ENCODE measurements around the gene COQ9.
"Not testable (repeated sequence)": the region's sequence is repeated elsewhere in the genome, so short reads cannot be mapped to it uniquely, and the experiment has no call there.

The COQ9 gene

GRCh38 chr16:57427307-57427706 lies 20.0 kb upstream of the COQ9 start:
- no peak for FAIRE-seq

DNA sequence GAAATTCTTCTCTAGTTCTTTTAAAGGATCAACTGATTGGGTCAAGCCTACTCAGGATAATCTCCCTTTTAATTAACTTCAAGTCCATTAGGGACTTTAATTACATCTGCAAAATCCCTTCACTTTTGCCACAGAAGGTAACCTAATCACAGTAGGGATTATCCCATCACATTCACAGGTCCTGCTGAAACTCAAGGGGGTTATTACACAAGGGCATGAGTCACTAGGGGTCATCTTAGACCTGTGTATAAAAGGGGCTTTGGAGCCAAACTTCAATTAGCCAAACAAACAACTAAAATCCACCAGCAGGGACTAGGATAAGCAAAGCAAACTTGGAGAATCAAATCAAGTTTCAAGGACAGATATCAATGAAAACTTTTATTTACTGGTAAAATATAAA lies 19.5 kb upstream of the COQ9 start:
- FAIRE-seq: no peak

GRCh38 chr16:57430955-57431354 lies 16.3 kb upstream of the COQ9 start:
- no peak for FAIRE-seq

DNA sequence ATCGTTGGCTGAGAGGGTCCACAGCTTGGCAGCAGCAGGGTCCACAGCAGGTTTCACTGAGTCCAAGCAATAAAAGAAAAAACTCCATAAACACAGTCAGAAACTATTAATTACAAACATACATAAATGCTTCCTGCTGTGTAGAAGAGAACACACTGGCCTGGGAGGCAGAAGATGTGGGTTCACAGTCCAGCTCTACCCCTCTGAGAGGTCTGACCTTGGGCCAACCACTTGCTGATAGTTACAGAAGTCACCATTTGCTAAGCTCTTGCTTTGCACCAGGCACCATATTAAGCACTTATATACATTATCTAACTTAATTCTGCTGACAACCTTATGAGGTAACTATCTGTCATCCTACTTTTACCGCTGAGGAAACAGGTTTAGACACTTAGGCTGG lies 14.8 kb upstream of the COQ9 start:
- FAIRE-seq: no peak

GRCh38 chr16:57432989-57433388 lies 14.3 kb upstream of the COQ9 start:
- no peak for FAIRE-seq

GRCh38 chr16:57434003-57434402 lies 13.3 kb upstream of the COQ9 start:
- no peak for FAIRE-seq

DNA sequence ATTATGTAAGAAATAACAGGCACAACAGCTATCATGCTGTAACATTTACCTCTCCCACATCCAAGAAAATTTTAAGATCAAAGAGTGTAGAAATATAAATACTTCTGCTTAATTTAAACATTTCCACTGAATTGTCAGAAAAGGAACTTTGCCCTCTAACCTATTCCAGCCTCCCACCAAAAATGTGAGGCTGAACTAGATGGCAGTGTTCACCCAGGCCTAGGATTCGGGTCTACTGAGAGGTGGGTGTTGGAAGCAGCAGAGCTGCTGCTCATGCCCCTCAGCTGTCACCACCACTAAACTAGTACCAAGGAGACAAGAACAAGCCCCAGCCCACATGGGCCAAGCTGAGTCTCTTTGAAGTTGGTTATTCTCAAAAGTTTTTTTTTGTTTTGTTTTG lies 11.4 kb upstream of the COQ9 start:
- no peak for FAIRE-seq

GRCh38 chr16:57439947-57440346 lies 7.3 kb upstream of the COQ9 start:
- not testable (repeated sequence) for FAIRE-seq

DNA sequence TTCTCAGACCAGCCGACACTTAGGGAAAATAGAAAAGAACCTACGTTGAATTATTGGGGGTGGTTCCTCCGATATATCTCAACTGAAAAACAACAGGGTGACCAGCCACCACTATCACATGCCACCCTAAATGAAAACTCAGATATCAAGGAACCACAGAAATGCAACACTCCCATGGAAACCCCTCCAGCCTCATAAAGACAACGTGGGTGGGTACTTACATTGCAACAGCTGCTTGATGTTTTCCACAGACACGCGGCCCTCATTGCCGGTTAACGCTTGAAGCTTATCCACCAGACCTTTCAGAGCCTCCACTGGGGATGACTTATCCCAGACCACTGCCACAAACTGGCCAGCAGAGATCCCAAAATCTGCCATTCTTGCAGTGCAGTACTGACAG lies 6.7 kb upstream of the COQ9 start:
- not testable (repeated sequence) for FAIRE-seq

GRCh38 chr16:57444711-57445110 lies 2.6 kb upstream of the COQ9 start:
- FAIRE-seq: no peak

DNA sequence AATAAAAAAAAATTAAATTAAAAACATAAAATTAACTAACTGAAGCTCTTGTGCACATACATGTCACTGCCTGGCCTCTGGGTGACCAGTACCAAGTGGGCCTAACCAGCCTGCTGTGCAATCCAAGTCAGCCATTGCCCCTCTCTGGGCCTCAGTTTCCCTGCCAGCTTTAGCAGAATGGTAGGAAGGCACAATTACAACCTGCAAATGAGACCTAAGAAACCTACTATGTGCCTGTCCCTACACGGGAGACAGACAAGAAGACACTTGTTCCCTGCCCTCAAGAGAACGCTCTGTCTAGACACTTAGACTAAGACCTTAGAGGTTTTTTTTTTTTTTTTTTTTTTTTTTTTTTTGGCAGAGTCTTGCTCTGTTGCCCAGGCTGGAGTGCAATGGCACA lies 1.8 kb upstream of the COQ9 start:
- FAIRE-seq: no peak

DNA sequence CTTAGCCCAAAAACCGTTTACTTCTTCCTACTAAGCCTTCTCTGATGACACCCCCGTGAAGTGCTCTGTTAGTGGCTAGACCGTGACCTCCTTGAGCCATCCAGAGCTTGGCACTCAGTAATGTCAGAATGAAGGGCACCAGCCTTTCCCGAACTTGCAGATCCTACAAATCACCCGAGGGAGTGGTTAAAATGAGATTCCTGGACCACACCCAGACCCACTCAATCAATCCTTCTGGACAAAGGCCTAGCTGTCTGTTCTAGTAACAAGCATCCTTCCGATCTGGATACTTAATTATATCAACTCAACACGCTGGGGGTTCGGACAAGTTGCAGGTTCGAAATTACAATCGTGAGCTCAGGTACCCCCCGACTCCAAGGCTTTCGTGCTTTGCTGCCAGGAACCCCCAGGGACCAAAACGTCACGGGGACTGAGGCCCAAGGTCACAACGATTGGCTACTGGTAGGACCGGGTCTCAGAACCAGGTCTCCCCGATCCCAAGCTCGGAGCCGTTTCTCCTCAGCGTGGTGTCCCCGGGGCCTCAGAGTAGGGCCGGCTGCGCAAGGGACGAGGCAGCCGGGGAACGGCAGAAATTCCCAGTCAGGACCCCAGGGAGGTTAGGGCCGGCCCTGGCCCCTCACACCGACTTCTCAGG lies 621 bp upstream of the COQ9 start:
- FAIRE-seq: no peak

GRCh38 chr16:57452021-57452420 lies 4.7 kb downstream of the COQ9 start:
- no peak for FAIRE-seq

DNA sequence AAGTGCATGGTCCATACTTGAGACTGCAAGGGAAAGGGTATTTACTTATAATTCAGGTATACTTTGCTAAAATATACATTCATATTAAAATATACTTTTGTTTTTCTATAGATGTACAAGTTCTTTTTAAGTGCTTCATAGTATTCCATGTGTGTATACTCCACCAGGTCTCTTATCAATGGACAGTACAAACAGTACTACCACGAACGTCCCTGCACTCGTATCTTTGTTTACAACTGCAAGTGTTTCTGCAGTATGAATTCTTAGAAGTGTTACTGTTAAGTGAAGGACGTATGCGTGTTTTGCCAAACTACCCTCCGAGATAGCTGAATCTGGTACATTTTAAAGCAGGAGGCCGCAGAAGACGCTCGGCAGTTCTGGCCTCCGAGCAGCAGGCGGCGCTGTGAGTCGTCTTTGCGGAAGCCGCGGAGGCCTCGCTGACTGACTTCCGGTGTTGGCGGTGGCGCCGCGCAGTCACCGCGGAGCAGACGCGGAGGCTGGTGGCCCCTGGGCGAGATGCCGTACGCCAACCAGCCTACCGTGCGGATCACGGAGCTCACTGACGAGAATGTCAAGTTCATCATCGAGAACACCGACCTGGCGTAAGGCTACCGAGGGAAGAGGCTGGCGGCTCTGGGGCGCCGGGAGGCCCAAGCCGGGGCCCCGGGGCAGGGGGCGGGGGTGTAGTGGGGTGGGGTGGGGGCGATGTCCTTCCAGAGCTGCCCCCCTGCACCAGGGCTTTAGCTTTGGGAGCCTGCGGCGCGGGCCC lies 15.1 kb downstream of the COQ9 start, which contains the start of gene POLR2C:
Gene POLR2C (plus strand): TSS at position 471 of the 769 bp plus-strand sequence. CDS start 46 bp downstream, at position 517.
- no peak for FAIRE-seq

GRCh38 chr16:57462978-57463362 lies 15.7 kb downstream of the COQ9 start:
- FAIRE-seq: no peak

DNA sequence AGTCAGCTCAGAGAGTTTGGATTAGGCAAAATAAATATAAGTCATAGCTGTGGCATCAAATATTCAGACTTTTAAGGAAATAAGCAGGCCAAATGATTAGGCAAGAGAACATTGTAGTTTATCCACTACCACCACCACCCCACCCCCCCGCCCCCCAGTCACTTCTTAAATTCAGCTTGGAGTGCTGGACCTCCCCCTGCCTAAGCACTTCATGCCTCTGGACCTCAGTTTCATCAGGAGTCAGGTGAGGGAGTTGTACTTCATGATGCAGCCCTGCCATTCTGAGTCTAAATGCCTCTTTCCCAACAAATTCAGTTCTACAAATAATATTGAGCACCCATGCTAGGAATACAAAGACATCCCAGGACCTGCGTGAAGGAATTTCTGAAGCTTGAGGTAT lies 17.2 kb downstream of the COQ9 start:
- FAIRE-seq: no peak

DNA sequence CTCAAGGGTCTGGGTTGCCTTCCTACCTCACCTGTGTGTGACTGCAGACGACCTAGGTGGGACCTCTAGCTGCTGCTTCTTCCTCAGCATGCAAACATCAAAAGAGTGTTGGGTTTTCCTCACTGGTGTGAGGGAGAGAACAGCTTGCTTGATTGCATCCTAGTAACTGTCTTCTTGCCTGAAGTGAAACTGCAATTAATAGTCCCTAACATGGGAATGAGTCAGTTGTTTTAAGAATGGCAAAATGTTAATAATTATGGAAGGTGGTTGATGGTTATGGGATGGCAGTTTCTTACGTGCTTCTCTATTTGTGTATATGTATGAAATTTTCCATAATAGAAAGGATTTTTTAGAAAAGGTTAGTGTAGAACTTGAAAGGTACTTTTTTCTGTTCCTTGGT lies 21.1 kb downstream of the COQ9 start:
- FAIRE-seq: no peak

GRCh38 chr16:57469046-57469445 lies 21.8 kb downstream of the COQ9 start:
- FAIRE-seq: no peak

DNA sequence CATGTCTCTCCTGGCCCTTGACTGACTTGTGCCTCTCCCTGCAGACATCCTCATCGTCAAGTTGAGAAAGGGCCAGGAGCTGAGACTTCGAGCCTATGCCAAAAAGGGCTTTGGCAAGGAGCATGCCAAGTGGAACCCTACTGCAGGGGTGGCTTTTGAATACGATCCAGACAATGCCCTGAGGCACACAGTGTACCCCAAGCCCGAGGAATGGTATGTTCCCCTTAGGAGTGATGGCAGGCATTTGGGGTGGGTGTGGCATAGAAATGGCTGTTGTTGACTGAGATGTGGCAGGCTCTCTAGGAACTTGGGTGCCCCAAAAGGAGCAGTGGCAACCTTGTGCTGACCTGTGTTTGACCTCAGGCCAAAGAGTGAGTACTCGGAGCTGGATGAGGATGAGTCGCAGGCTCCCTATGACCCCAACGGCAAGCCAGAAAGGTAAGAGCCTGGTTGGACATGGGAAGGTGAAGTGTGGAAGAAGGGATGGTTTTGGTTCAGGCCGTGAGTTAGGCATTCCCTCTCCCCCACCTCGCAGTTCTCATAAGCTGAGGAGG lies 22.7 kb downstream of the COQ9 start:
- no peak for FAIRE-seq

- FAIRE-seq: no peak
Observed at GRCh38 chr16:57470711-57471110, 23.4 kb downstream of the COQ9 start.

GRCh38 chr16:57471209-57471608 lies 23.9 kb downstream of the COQ9 start:
- FAIRE-seq: no peak

DNA sequence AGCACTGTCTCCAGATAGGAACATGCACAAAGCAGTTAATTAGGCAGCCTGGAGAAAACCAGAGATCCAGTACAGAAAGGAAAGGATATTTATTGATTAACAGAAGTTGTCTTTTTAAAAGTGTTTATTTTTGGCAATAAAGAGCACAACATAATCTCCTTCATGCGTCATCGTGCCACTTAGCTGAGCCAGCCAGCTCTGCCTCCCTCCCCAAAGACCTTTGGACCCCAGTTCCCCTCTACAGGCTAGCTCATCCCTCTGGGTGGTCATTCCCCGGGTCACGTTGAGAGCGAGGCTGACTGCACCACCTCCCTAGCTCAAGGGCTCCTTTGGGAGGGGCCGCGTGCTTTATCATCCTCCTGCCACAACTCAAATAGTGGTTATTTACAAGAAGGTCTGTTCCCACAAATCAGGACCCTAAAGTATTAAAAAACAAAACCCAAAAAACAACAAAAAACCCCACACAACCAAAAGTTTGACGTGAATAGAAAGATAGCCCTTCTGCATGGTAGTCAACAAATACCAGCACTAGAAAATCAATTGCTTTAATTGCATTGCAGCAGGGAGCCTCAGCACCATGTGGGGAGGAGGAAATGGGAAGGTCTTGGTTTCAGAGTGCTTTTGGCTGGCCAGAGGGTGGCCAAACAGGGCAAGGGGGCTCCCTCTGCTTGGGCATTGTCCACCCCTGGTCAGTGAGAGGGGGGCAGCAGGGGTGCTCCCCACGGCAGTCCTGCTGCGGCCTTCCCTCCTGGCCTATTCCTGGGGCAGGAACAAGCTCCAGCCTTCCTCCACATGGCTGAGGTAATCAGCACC lies 24.8 kb downstream of the COQ9 start:
- no peak for FAIRE-seq

GRCh38 chr16:57472665-57473060 lies 25.4 kb downstream of the COQ9 start:
- no peak for FAIRE-seq
